GM18517 (cell line): Measurements from ENCODE around the gene FFAR3.

Experiments
- ATAC-seq: cut with Tn5 transposase; IDR thresholded peaks from one replicate; pipeline ENCODE4 v1.9.1; 2021; ENCODE audit warnings: mild to moderate bottlenecking, moderate library complexity; ENCODE audit not compliant: unreplicated experiment

The FFAR3 gene, protein sequence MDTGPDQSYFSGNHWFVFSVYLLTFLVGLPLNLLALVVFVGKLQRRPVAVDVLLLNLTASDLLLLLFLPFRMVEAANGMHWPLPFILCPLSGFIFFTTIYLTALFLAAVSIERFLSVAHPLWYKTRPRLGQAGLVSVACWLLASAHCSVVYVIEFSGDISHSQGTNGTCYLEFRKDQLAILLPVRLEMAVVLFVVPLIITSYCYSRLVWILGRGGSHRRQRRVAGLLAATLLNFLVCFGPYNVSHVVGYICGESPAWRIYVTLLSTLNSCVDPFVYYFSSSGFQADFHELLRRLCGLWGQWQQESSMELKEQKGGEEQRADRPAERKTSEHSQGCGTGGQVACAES

DNA sequence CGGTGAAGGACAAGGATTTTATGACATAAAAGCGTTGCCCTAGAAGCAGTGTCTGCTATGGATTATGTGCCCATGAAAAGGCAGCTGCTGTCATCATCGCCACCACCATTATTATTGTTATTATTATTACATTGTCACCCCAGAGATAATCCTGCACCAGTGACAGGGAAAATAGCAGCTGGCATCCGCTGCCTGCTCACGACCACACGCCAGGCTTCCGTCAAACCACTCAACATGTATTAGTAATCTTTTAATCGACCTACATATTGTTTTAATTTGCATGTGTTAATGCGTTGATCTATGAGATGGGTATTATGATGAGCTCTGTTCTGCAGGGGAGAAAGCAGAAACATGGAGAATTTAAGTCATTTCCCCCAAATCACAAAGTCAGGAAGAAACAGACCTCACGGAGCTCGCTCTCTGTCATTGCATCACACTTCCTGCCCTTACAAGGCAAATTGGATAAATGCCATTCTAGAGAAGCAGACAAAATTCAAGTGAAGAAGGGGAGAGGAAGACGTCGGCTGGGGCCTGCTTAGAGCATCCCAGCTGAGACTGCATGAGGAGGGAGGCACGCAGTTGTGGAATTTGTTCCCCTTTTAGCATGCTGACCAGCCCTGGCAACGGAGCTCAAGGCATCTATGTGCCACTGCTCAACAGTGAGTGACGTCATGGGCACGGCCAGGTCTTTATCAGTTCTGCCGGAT is at the start of gene FFAR3:
Gene FFAR3 (plus strand): TSS at position 594 of the 707 bp plus-strand sequence. CDS start 431 bp downstream, outside the sequence.
- ATAC-seq, result no peak

DNA sequence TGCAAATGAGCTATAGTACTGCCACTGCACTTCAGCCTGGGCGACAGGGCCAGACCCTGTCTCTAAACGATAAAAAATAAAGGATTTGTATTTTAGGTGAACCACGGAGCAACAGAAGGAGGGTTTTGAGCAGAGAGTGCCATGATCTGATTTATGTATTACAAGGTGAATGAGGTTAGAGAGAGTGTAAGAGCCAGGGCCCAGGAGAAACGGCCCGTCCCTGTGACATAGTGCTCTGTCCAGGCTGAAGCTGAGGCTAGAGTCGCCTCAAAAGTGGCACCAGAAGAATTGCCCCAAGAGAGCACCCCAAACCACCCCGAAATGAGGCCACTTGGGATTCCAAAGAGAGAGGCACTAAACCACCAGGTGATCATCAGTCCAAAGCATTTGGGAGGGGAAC is 49.4 kb upstream of the FFAR3 start:
- ATAC-seq, result no peak

GRCh38 chr19:35309481-35310279 is 48.6 kb upstream of the FFAR3 start:
- no peak for ATAC-seq

GRCh38 chr19:35310331-35310730 is 47.9 kb upstream of the FFAR3 start:
- no peak for ATAC-seq

GRCh38 chr19:35310811-35311465 is 47.3 kb upstream of the FFAR3 start:
- no peak for ATAC-seq

GRCh38 chr19:35311901-35312665 is 46.2 kb upstream of the FFAR3 start:
- no peak for ATAC-seq

DNA sequence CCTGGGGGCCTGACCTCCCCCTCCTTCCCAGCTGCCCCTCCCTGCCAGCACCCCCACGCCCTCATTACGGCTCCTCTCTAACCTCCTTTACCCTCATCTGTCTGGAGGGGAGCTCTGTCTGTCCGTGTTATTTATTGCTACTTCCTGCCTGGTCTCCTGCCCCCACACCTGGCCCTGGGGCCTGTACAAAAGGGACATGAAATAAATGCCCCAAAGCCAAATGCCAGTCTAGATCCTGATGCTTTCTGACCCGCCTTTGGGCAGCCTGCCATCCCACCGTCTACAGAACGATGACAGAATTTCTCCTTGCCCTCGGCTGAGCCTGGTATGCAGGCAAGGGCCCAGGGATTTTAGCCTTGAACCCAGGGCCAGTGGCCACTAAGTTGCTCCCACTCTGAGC is 44.7 kb upstream of the FFAR3 start:
- no peak for ATAC-seq

DNA sequence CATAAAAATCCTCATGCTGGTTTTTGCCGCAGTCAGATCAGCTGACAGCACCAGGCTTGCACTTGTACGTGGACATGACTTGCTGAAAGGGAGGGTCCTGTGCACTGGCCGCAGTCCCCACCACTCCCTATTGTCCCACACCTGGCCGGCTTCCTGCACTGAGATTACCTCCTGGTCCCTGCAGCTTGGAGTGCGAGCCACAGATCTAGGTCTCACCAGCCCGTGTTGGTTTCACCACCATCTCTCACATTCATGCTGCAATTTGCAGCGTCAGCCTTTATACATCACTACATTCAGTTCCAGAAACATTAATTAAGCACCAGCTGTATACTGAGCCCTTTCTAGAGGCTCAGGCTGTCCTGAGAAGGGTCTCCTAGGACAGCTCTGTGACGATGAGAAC is 44.2 kb upstream of the FFAR3 start:
- no peak for ATAC-seq

- ATAC-seq, result no peak
Observed at GRCh38 chr19:35314858-35315470, 43.3 kb upstream of the FFAR3 start.

DNA sequence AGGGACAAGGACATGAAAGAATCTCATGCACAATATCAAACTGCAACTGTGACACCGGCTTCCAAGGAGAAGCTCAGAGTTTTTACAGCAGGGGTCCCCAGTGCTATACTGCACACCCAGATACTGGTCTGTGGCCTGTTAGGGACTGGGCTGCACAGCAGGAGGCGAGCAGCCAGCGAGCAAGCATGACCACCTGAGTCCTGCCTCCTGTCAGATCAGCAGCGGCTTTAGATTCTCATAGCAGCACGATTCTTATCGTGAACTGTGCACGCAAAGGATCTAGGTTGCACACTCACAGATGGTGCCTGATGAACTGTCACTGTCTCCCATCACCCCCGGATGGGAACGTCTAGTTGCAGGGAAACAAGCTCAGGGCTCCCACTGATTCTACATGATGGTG is 42.4 kb upstream of the FFAR3 start:
- ATAC-seq, result no peak

DNA sequence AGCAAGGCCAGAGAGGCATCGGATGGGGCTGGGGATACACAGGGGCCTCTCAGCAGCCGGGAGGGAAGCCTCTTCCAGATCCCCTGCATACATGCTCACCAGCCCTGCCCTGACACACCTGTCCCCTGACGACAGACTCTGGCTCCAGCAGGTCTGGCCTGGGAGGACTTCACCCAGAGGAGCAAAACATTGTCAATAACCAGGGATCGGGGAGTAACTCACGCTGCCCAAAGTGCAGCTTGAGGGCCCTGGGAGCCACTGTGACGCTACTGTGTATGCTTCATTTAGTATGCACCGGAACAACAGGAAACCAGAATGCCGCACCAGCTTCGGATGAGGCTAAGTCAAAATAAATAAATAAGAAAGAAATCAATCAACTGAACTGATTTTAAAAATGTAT is 41.7 kb upstream of the FFAR3 start:
- no peak for ATAC-seq

DNA sequence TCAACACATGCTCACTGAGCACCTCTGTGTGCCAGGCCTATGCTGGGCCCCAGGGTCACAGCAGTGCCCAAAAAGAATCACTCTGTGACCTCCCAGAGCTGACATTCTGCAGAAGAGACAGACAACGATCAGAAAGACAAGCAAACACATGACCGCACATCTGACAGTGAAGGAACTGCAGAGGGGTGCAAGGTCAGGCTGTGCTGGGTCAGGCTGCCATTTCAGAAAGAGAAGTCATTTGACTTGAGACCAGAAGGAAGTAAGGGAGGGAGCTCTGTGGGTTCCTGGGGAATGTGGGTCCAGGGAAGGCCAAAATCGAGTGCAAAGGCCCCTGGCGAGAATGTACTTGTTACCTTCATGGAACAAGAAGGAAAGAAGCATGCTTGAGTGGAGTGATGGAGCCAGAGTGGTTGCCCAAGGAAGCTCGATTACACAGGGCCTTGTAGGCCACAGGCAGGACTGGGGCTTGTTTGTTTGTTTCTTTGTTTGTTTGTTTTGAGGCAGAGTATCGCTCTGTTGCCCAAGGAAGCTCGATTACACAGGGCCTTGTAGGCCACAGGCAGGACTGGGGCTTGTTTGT is 40.7 kb upstream of the FFAR3 start:
- no peak for ATAC-seq

- ATAC-seq, result no peak
Observed at GRCh38 chr19:35318679-35319448, 39.4 kb upstream of the FFAR3 start.

- no peak for ATAC-seq
Observed at GRCh38 chr19:35320065-35320713, 38.1 kb upstream of the FFAR3 start.

GRCh38 chr19:35321291-35321690 is 37.0 kb upstream of the FFAR3 start:
- no peak for ATAC-seq

- no peak for ATAC-seq
Observed at GRCh38 chr19:35322014-35322413, 36.2 kb upstream of the FFAR3 start.

- ATAC-seq, result no peak
Observed at GRCh38 chr19:35327642-35328041, 30.6 kb upstream of the FFAR3 start.

- ATAC-seq, result no peak
Observed at GRCh38 chr19:35328851-35329285, 29.4 kb upstream of the FFAR3 start, which contains the start of gene CD22. Gene CD22 (plus strand): TSS chr19:35329187. CDS start chr19:35332041, 2,854 bp downstream.
